Astrocyte of the cerebellum (primary cell): ENCODE data around the gene PNPLA8.

ENCODE experiments used
- DNase-seq: peaks from one replicate; pipeline ENCODE4 v3.0.0-alpha.2; 2011; ENCODE audit warnings: low read depth
- H3K4me3 ChIP-seq: 2 replicates; pipeline ENCODE4 v1.5.1; 2011; ENCODE audit warnings: mild to moderate bottlenecking, low read depth, low read length, moderate library complexity
- CTCF ChIP-seq: IDR thresholded peaks from 2 replicates; pipeline ENCODE4 v1.5.1; 2012; ENCODE audit warnings: low read length, low read depth, moderate library complexity, mild to moderate bottlenecking; ENCODE audit errors: missing control alignments
- in situ Hi-C: cut with HindIII; loops from 2 replicates; pipeline ENCODE4 v1.10.0; 2017; ENCODE audit warnings: low sequenced_read_pairs

The PNPLA8 gene

DNA sequence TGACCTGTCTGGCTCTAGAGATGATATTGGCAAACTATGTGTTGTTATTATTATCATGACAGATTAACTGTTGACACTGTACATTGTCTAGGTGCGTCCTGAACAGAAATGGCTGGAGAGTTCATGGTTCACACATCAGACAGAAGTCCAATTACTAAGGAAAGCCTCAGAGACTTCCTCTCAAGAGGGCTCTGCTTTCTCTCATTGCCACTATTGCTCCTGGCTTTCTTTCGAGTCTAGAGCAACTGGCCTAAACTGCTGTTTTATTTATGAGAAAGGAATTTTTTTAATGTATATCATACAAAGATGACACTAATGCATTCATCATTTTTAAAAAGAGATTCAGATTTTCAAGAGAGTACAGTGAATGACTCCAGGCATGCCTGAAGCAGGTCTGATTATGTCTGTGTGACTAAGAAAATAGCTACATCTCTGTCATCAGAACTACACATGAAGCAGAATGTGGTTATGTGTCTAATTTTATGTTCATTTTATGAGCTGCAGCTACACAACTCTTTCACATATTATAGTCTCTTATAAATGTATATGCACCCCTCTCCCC, 100.1 kb downstream of the PNPLA8 start:
- in situ Hi-C loops = no loop called here
- no peak for TF ChIP-seq CTCF
- no peak for DNase-seq
- H3K4me3 ChIP-seq = no peak overlapping the region

DNA sequence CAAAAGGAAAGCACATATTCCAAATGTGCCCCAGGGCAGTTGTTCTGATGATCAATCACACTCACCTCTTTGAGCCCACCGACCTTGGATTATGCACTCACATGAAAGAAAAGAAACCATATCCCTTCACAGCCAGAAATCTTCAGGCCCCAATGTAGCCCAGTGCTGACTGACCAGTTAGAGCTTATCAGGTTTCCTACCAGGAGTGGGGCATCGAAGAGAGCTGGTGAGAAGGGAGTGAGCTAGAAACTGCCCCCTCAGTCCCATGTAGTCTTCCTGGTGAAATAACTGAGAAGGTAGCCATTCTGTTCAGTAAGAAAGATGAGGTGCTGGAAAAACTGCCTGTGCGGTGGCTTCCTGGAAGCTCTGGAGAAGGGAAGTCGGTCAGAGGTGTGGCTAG, 101.9 kb downstream of the PNPLA8 start:
- DNase-seq = no peak
- in situ Hi-C loops = no loop called here
- TF ChIP-seq CTCF = no peak
- H3K4me3 ChIP-seq = no peak overlapping the region

- H3K4me3 ChIP-seq = no peak overlapping the region
- DNase-seq = no peak
- in situ Hi-C loops = no loop called here
- TF ChIP-seq CTCF = no peak
These were observed 102.6 kb downstream of the PNPLA8 start for GRCh38 chr7:108423089-108423989.

DNA sequence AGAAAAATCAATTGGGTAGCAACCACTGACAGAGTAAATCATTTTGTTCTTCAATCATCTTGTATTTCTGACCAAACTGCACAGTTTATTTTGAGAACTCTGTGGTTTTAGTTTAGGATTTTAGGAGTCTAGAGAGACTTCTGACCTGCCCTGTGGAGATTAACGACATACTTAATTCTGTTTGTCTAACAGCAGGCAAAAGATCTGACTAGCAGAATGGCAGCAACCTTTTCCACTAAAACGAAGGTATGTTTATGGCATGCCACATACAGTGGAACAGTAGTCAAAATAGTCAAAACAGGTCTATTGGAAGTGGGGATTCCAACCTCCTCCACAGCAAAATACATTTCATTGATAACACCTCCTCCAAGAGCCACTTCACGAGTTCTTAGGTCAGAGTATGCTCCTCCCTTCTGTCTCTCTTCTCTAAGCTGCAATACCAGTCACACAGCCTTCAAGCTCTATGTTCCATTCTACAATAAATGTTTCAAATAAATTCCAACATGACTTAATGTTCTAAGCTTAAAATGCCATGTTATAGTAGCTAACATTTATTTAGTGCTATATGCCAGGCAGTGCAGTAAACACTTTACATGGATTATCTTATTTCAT, 104.1 kb downstream of the PNPLA8 start:
- H3K4me3 ChIP-seq = no peak overlapping the region
- in situ Hi-C loops = no loop called here
- no peak for DNase-seq
- TF ChIP-seq CTCF = no peak
